Measurements from ENCODE around the gene MYLK4.

- TF ChIP-seq CTCF (conservative IDR thresholded peaks at IDR 0.05; ENCODE audit: low read length) (no peak), EZH2phosphoT487 (IDR thresholded peaks at IDR 0.05; ENCODE audit: borderline replicate concordance) (no peak)
Measured at GRCh38 chr6:2754911-2755310, 4.2 kb upstream of the MYLK4 start.

Measured in Loucy (cell line).